ENCODE results near the gene CCNG1. TPM values are rescaled to one million over a fixed set of nuclear protein-coding genes. Genes with fewer than 3 reads are reported as not detected.
"Not testable (repeated sequence)": the region's sequence is repeated elsewhere in the genome, so short reads cannot be mapped to it uniquely, and the experiment has no call there.

The CCNG1 gene
- total RNA-seq, 1 experiment from 2014 or later: 117 TPM

DNA sequence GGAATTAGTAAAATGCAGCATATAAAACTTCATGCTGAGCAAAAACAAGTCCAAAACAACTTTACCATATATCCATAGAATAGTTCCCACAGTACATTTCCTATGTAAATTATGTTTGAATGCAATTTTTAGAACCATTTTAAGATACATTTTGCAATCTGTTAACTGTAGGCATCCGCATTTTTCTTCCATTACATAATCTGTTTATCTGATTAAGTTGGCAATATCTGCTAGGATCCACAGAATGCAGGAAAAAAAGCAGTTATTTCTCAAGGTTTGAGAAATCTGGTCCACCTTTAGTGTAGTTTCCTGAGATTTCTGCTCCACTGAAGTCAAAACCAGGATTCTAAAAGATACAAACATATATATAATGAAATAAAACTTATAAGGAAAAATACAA is 16.3 kb downstream of the CCNG1 start:
- no peak overlapping the region for H3K27ac ChIP-seq (ENCODE audit: low read length)
- in situ Hi-C loops (cut with HindIII; ENCODE audit: low pct_unique_long_range_greater_than_20kb, low sequenced_read_pairs): no loop called here

DNA sequence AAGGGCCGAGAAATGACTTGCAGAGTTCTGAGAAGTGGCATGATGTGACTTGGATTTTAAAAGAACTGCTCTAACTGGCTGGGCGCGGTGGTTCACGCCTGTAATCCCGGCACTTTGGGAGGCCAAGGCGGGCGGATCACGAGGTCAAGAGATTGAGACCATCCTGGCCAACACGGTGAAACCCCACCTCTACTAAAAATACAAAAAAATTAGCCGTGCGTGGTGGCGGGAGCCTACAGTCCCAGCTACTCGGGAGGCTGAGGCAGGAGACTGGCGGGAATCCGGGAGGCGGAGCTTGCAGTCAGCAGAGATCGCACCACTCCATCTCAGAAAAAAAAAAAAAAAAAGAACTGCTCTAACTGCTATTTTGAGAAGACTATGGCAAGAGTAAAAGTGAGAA is 18.0 kb downstream of the CCNG1 start:
- CTCF ChIA-PET: not testable (repeated sequence)

More for the DNA sequence above, 16.3 kb downstream of the CCNG1 start:
- BruUV-seq (replicated peaks): no TSS peak
- TF ChIP-seq, protein P1, sequence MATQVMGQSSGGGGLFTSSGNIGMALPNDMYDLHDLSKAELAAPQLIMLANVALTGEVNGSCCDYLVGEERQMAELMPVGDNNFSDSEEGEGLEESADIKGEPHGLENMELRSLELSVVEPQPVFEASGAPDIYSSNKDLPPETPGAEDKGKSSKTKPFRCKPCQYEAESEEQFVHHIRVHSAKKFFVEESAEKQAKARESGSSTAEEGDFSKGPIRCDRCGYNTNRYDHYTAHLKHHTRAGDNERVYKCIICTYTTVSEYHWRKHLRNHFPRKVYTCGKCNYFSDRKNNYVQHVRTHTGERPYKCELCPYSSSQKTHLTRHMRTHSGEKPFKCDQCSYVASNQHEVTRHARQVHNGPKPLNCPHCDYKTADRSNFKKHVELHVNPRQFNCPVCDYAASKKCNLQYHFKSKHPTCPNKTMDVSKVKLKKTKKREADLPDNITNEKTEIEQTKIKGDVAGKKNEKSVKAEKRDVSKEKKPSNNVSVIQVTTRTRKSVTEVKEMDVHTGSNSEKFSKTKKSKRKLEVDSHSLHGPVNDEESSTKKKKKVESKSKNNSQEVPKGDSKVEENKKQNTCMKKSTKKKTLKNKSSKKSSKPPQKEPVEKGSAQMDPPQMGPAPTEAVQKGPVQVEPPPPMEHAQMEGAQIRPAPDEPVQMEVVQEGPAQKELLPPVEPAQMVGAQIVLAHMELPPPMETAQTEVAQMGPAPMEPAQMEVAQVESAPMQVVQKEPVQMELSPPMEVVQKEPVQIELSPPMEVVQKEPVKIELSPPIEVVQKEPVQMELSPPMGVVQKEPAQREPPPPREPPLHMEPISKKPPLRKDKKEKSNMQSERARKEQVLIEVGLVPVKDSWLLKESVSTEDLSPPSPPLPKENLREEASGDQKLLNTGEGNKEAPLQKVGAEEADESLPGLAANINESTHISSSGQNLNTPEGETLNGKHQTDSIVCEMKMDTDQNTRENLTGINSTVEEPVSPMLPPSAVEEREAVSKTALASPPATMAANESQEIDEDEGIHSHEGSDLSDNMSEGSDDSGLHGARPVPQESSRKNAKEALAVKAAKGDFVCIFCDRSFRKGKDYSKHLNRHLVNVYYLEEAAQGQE (IDR thresholded peaks at IDR 0.05; ENCODE audit: insufficient read depth in 1 of 2, low read depth in 2 of 2, low read length in 1 of 2): no peak
- ChIA-PET CTCF (no interaction called here), POLR2A (no interaction called here)
- Histone ChIP-seq H3K4me1 (ENCODE audit: control insufficient read depth, insufficient read depth, low read length) (0 out of 2 replicates have a peak, but pooled peaks cover 6% of the 10 kb centered on the region), H3K36me3 (ENCODE audit: control insufficient read depth, insufficient read depth, low read length) (peaks cover 29% of the 10 kb centered on the region), H3K4me3 (ENCODE audit: low read depth in 2 of 2, low read length in 2 of 2) (no peak overlapping the region), H3K9me3 (ENCODE audit: control insufficient read depth, insufficient read depth, low read depth, low read length) (no peaks in the 10 kb centered on the region), H3K27me3 (ENCODE audit: control insufficient read depth, insufficient read depth, low read length) (no peaks in the 10 kb centered on the region)
- DNase-seq (ENCODE audit: low read depth, low spot score) (no peak), ATAC-seq (no peak)
- intact Hi-C loops (cut with micrococcal nuclease; ENCODE audit: unreplicated experiment): no loop called here

DNA sequence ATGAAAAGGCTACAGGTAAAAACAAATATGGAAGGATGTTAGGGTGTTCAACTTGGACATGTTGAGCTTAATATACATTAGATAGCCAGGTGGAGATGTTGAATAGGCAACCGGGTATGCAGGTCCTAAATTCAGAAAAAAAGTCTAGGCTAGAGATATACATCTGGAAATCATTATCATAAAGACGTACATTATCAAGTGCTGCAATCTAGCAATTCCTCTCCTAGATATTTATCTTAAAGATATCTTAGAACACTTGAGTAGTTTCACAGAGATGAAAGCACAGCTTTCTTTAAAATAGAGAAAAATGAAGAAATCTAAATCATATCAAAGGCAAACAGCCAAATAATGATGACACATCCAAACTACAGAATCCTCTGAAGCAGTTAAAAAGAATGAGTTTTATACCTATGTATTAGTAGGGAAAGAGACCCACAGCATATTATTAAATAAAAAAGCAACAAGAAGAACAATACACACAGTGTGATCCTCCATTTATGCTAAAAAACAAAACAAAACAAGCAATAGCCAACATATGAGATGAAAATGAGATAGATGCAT is 18.7 kb downstream of the CCNG1 start:
- no peaks in the 10 kb centered on the region for H3K27me3 ChIP-seq (ENCODE audit: control insufficient read depth, insufficient read depth, low read length)
- H3K4me1 ChIP-seq (ENCODE audit: control insufficient read depth, insufficient read depth, low read length): 0 out of 2 replicates have a peak, but pooled peaks cover 6% of the 10 kb centered on the region
- H3K4me3 ChIP-seq (ENCODE audit: low read depth in 2 of 2, low read length in 2 of 2): no peak overlapping the region
- TF ChIP-seq TCF7L2 (IDR thresholded peaks at IDR 0.05; ENCODE audit: low read depth, low read length): no peak
- TF ChIP-seq POLR2AphosphoS5 (IDR thresholded peaks at IDR 0.05; ENCODE audit: low read depth, low read length): no peak
- TF ChIP-seq, protein P2, sequence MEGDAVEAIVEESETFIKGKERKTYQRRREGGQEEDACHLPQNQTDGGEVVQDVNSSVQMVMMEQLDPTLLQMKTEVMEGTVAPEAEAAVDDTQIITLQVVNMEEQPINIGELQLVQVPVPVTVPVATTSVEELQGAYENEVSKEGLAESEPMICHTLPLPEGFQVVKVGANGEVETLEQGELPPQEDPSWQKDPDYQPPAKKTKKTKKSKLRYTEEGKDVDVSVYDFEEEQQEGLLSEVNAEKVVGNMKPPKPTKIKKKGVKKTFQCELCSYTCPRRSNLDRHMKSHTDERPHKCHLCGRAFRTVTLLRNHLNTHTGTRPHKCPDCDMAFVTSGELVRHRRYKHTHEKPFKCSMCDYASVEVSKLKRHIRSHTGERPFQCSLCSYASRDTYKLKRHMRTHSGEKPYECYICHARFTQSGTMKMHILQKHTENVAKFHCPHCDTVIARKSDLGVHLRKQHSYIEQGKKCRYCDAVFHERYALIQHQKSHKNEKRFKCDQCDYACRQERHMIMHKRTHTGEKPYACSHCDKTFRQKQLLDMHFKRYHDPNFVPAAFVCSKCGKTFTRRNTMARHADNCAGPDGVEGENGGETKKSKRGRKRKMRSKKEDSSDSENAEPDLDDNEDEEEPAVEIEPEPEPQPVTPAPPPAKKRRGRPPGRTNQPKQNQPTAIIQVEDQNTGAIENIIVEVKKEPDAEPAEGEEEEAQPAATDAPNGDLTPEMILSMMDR (IDR thresholded peaks at IDR 0.05): no peak
- no peak for TF ChIP-seq SIN3A (IDR thresholded peaks at IDR 0.05; ENCODE audit: borderline replicate concordance, insufficient read depth, low read depth, low read length)
- TF ChIP-seq, protein P1 (IDR thresholded peaks at IDR 0.05; ENCODE audit: insufficient read depth in 1 of 2, low read depth in 2 of 2, low read length in 1 of 2): no peak
- intact Hi-C loops (cut with micrococcal nuclease; ENCODE audit: unreplicated experiment): no loop called here
- ATAC-seq: no peak
- no peak overlapping the region for H3K27ac ChIP-seq (ENCODE audit: low read length)
- H3K36me3 ChIP-seq (ENCODE audit: control insufficient read depth, insufficient read depth, low read length): peaks cover 34% of the 10 kb centered on the region
- BruUV-seq (replicated peaks): no TSS peak
- H3K9me3 ChIP-seq (ENCODE audit: control insufficient read depth, insufficient read depth, low read depth, low read length): no peaks in the 10 kb centered on the region
- CTCF ChIA-PET: no interaction called here
- POLR2A ChIA-PET: no interaction called here
- no peak for DNase-seq (ENCODE audit: low read depth, low spot score)
- in situ Hi-C loops (cut with HindIII; ENCODE audit: low pct_unique_long_range_greater_than_20kb, low sequenced_read_pairs): no loop called here

More for the DNA sequence above, 18.0 kb downstream of the CCNG1 start:
- POLR2A ChIA-PET; BruUV-seq (replicated peaks); ATAC-seq; in situ Hi-C loops (cut with HindIII; ENCODE audit: low pct_unique_long_range_greater_than_20kb, low sequenced_read_pairs); intact Hi-C loops (cut with micrococcal nuclease; ENCODE audit: unreplicated experiment); H3K4me1 ChIP-seq (ENCODE audit: control insufficient read depth, insufficient read depth, low read length); H3K27ac ChIP-seq (ENCODE audit: low read length); H3K27me3 ChIP-seq (ENCODE audit: control insufficient read depth, insufficient read depth, low read length); H3K9me3 ChIP-seq (ENCODE audit: control insufficient read depth, insufficient read depth, low read depth, low read length); H3K4me3 ChIP-seq (ENCODE audit: low read depth in 2 of 2, low read length in 2 of 2); DNase-seq (ENCODE audit: low read depth, low spot score): not testable (repeated sequence)
- peaks cover 34% of the 10 kb centered on the region for H3K36me3 ChIP-seq (ENCODE audit: control insufficient read depth, insufficient read depth, low read length)

All from Panc1 (cell line).